NCI-H187 treated with DMSO at 0.1 percent for 48 hours (cell line): ENCODE data around the gene NMU.
A peak's percentile ranks its signal among the peaks of the same experiment; 100 is the strongest.
"Not testable (repeated sequence)": the region's sequence is repeated elsewhere in the genome, so short reads cannot be mapped to it uniquely, and the experiment has no call there.

Source experiments
- DNase-seq: peaks from one replicate; lab custom pipeline; 2025; lab: John Stamatoyannopoulos, UW

Gene NMU

GRCh38 chr4:55554453-55555030, 81.6 kb downstream of the NMU start:
- DNase-seq: no peak

- no peak for DNase-seq
These were observed 82.5 kb downstream of the NMU start for GRCh38 chr4:55553441-55554201.

GRCh38 chr4:55551964-55552363, 84.1 kb downstream of the NMU start:
- DNase-seq: not testable (repeated sequence)

GRCh38 chr4:55549888-55550287, 86.2 kb downstream of the NMU start:
- DNase-seq: no peak

GRCh38 chr4:55547918-55548317, 88.2 kb downstream of the NMU start:
- no peak for DNase-seq

GRCh38 chr4:55547466-55547770, 88.7 kb downstream of the NMU start:
- DNase-seq: no peak

- peak; percentile 67 for DNase-seq
These were observed 89.2 kb downstream of the NMU start, which contains the start of gene CLOCK for GRCh38 chr4:55546756-55547465. CLOCK (minus strand) TSS chr4:55546909; CDS start chr4:55482785, 64,124 bp downstream.

GRCh38 chr4:55546506-55546755, 89.7 kb downstream of the NMU start:
- DNase-seq: no peak

GRCh38 chr4:55545641-55546505, 90.2 kb downstream of the NMU start:
- peak; percentile 15 for DNase-seq
